Gastrocnemius medialis (tissue), 4 donors: ENCODE data around the gene TNIP3.

Experiments
- POLR2A ChIP-seq, 2 donors: fragments of 450-650 bp; IDR thresholded peaks; one replicate each; pipeline ENCODE4 v1.6.1; 2017; ENCODE audit warnings: antibody characterized with exemption in 2 of 2, mild to moderate bottlenecking in 2 of 2, moderate library complexity in 2 of 2
- TF ChIP-seq, protein P1 (sequence below), 5 experiments: fragments of 450-650 bp in 3 of 5; fragments of 200-600 bp in 2 of 5; sonication (generic) in 2 of 5; IDR thresholded peaks in 4 of 5; conservative IDR thresholded peaks in 1 of 5; 1 replicate in 4 of 5; 2 replicates in 1 of 5; pipeline ENCODE4 v1.5.1; 2016 to 2019; ENCODE audit warnings: antibody characterized with exemption in 5 of 5, mild to moderate bottlenecking in 3 of 5, moderate library complexity in 3 of 5

DNA sequence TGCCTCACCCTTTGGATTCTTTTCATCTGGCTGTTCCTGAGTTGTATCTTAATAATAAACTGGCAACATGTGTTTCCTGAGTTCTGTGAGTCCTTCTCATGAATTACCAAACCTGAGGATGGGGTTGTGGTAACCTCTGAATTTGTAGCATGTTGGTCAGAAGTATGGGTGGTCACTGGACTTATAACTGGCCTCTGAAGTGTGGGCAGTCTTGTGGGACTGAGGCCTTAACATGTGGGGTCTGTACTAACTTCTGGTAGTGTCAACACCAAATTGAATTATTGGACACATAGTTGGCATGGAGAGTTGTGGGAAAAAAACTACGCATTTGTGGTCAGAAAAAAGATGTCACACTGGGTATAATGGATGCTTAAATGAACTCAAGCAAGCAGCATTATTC is 45.0 kb upstream of the TNIP3 start:
- TF ChIP-seq, protein P1, sequence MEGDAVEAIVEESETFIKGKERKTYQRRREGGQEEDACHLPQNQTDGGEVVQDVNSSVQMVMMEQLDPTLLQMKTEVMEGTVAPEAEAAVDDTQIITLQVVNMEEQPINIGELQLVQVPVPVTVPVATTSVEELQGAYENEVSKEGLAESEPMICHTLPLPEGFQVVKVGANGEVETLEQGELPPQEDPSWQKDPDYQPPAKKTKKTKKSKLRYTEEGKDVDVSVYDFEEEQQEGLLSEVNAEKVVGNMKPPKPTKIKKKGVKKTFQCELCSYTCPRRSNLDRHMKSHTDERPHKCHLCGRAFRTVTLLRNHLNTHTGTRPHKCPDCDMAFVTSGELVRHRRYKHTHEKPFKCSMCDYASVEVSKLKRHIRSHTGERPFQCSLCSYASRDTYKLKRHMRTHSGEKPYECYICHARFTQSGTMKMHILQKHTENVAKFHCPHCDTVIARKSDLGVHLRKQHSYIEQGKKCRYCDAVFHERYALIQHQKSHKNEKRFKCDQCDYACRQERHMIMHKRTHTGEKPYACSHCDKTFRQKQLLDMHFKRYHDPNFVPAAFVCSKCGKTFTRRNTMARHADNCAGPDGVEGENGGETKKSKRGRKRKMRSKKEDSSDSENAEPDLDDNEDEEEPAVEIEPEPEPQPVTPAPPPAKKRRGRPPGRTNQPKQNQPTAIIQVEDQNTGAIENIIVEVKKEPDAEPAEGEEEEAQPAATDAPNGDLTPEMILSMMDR (IDR thresholded peaks at IDR 0.05 in 4 of 5, conservative IDR thresholded peaks at IDR 0.05 in 1 of 5) = no peak
- TF ChIP-seq POLR2A (IDR thresholded peaks at IDR 0.05) = no peak
